ENCODE measurements around the gene FAT3.

FAT3 gene

DNA sequence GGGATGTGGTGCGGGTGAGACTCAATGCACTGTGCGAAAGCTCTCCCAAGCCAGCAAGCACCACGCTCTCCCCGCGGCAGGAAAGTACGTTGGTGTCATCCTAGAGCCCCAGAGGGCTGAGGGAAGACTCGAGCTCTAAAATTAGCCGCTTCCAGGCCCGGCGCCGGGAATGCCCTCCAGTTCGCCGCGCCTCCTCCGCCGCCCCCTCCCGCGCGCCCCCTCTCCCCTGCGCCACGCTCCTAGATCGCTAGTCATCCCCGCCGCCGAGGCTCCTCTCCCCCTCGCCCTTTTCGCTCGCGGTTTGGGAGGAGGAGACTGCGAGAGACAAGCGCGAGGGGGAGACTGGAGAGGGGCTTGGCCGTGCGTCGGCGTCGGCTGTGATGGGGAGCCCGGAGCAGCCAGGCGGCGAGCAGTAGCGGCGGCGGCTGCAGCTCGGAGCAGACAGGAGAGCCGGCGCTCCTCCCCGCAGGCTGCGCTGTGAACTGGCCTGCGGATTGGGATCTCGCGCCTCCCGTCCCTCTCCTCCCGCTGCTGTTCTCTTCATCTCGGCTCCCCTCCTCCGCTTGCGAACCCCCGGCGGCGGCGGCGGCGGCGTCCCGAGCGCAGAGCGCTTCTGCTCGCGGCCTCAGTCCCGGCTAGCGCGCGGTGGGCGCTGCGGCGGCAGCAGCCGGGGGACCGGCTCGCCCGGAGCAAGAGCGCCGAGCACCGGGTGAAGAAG lies at the start of gene FAT3:
FAT3 (plus strand) TSS at position 412 of the 718 bp plus-strand sequence. CDS start 127,295 bp downstream, outside the sequence.
- no peaks in the 10 kb centered on the region for H3K36me3 Mint-ChIP-seq (ENCODE audit: insufficient read depth)
- no peak within 1 kb of the TSS for H3K27ac Mint-ChIP-seq (ENCODE audit: low read depth)
- ATAC-seq (replicated peaks; ENCODE audit: extremely low read depth, poor library complexity, severe bottlenecking) (no peak), DNase-seq (ENCODE audit: low spot score in 2 of 2) (no peak)
- H3K9me3 Mint-ChIP-seq = peaks cover 14% of the 10 kb centered on the region
- no peak within 1 kb of the TSS for H3K4me3 Mint-ChIP-seq
- H3K27me3 Mint-ChIP-seq = peaks cover 38% of the 10 kb centered on the region
- no peaks in the 10 kb centered on the region for H3K4me1 Mint-ChIP-seq

DNA sequence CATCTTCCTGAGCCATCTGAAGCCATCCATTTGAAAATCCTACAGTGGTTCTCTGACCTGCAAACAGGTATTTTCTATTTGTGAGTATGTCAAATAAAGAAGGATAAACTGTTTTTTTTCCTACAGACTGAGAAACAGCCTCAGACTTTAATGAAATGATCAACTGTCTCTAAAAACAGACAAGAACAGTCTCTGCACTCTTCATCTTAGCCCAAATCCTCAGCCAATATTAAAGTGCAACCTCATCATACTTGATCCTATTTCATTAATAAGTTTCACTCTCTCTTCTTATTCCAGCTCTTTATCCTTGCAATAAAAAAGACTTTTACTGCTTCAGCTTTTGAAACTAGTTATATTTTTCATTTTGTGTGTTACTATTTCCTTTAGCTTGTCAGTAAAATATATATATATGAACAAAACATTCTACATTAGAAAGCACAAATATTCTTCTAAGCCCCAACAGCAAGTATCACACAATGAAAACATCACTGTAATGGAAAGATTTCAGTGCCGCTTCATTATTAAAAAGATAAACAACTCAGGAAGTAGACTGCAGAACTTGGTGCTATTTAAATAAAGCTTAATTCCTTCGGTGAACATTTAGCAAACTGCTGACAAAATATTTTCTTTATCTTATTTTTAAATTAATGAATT lies 45.5 kb upstream of the FAT3 start:
- no peak overlapping the region for H3K4me3 Mint-ChIP-seq
- DNase-seq (ENCODE audit: low spot score in 2 of 2) = no peak

DNA sequence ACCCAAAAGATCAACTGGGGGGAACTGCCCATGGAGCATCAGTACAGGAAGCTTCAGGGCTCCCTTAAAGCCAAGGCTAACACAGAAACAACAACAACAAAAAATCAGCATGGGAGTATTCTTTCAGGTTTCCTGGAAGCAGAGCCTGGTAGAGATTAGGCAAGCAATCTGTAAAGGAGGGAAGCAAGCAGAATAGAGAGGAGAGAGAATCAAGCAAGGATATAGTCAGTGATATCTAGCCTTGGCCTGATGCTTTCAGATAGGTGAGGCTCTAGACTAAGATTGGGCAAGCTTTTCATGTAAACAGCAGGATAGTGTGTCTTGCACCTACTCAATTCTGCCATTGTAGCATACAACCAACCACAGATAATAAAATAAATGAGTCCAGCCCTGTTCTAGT lies 44.4 kb upstream of the FAT3 start:
- Mint-ChIP-seq H3K9me3 (peaks cover 12% of the 10 kb centered on the region), H3K27ac (ENCODE audit: low read depth) (no peak overlapping the region), H3K27me3 (no peaks in the 10 kb centered on the region), H3K4me1 (no peaks in the 10 kb centered on the region), H3K36me3 (ENCODE audit: insufficient read depth) (no peaks in the 10 kb centered on the region), H3K4me3 (no peak overlapping the region)
- no peak for ATAC-seq (replicated peaks; ENCODE audit: extremely low read depth, poor library complexity, severe bottlenecking)
- DNase-seq (ENCODE audit: low spot score in 2 of 2) = no peak

More for the DNA sequence above, 45.5 kb upstream of the FAT3 start:
- H3K36me3 Mint-ChIP-seq (ENCODE audit: insufficient read depth) = no peaks in the 10 kb centered on the region
- H3K9me3 Mint-ChIP-seq = peaks cover 12% of the 10 kb centered on the region
- no peak for ATAC-seq (replicated peaks; ENCODE audit: extremely low read depth, poor library complexity, severe bottlenecking)
- no peaks in the 10 kb centered on the region for H3K27me3 Mint-ChIP-seq
- H3K4me1 Mint-ChIP-seq = no peaks in the 10 kb centered on the region
- H3K27ac Mint-ChIP-seq (ENCODE audit: low read depth) = no peak overlapping the region

DNA sequence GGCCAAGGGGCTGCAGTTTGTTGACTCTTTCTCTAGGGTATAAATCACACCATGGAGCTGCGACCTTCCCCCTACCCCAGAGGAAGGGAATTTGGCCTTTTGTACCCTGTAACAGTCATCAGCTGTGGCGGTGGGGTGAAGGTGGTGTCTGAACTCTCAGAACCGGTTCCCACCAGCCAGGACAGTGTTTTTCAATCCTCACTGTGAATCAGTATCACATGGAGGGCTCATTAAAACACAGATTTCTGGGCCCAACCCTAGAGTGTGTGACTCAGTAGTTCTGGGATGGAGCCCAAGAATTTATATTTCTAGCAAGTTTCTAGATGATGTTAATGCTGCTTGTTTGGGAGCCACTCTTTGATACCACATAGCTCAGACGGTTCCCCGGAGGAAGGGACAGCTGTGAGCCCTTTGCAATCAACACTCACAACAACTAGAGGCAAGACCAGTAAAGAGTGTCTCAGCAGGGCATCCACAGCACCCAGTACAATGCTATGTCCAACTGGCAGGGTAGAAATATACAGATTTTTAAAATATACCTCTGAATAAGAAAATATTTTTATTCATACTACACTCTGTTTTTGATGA lies 43.9 kb upstream of the FAT3 start:
- H3K4me1 Mint-ChIP-seq = no peaks in the 10 kb centered on the region
- no peak for ATAC-seq (replicated peaks; ENCODE audit: extremely low read depth, poor library complexity, severe bottlenecking)

GRCh38 chr11:92190535-92191206 lies 33.9 kb upstream of the FAT3 start:
- DNase-seq (ENCODE audit: low spot score in 2 of 2) (no peak), ATAC-seq (replicated peaks; ENCODE audit: extremely low read depth, poor library complexity, severe bottlenecking) (no peak)
- Mint-ChIP-seq H3K27ac (ENCODE audit: low read depth) (no peak overlapping the region), H3K27me3 (no peaks in the 10 kb centered on the region), H3K9me3 (peaks cover 12% of the 10 kb centered on the region), H3K36me3 (ENCODE audit: insufficient read depth) (no peaks in the 10 kb centered on the region), H3K4me3 (no peak overlapping the region), H3K4me1 (no peaks in the 10 kb centered on the region)

More for the DNA sequence above, 43.9 kb upstream of the FAT3 start:
- H3K9me3 Mint-ChIP-seq = peaks cover 12% of the 10 kb centered on the region
- H3K27ac Mint-ChIP-seq (ENCODE audit: low read depth) = no peak overlapping the region
- no peaks in the 10 kb centered on the region for H3K36me3 Mint-ChIP-seq (ENCODE audit: insufficient read depth)
- H3K4me3 Mint-ChIP-seq = no peak overlapping the region
- no peak for DNase-seq (ENCODE audit: low spot score in 2 of 2)
- H3K27me3 Mint-ChIP-seq = no peaks in the 10 kb centered on the region

GRCh38 chr11:92192141-92192540 lies 32.5 kb upstream of the FAT3 start:
- H3K4me3 Mint-ChIP-seq = no peak overlapping the region
- no peak for ATAC-seq (replicated peaks; ENCODE audit: extremely low read depth, poor library complexity, severe bottlenecking)

GRCh38 chr11:92198268-92198667 lies 26.4 kb upstream of the FAT3 start:
- no peaks in the 10 kb centered on the region for H3K4me1 Mint-ChIP-seq
- peaks cover 21% of the 10 kb centered on the region for H3K9me3 Mint-ChIP-seq
- H3K27me3 Mint-ChIP-seq = no peaks in the 10 kb centered on the region
- H3K36me3 Mint-ChIP-seq (ENCODE audit: insufficient read depth) = no peaks in the 10 kb centered on the region
- no peak for DNase-seq (ENCODE audit: low spot score in 2 of 2)
- H3K27ac Mint-ChIP-seq (ENCODE audit: low read depth) = no peak overlapping the region
- no peak for ATAC-seq (replicated peaks; ENCODE audit: extremely low read depth, poor library complexity, severe bottlenecking)
- H3K4me3 Mint-ChIP-seq = no peak overlapping the region

More at GRCh38 chr11:92192141-92192540, 32.5 kb upstream of the FAT3 start:
- Mint-ChIP-seq H3K36me3 (ENCODE audit: insufficient read depth) (no peaks in the 10 kb centered on the region), H3K4me1 (no peaks in the 10 kb centered on the region), H3K27me3 (no peaks in the 10 kb centered on the region), H3K9me3 (peaks cover 14% of the 10 kb centered on the region), H3K27ac (ENCODE audit: low read depth) (no peak overlapping the region)
- DNase-seq (ENCODE audit: low spot score in 2 of 2) = no peak

DNA sequence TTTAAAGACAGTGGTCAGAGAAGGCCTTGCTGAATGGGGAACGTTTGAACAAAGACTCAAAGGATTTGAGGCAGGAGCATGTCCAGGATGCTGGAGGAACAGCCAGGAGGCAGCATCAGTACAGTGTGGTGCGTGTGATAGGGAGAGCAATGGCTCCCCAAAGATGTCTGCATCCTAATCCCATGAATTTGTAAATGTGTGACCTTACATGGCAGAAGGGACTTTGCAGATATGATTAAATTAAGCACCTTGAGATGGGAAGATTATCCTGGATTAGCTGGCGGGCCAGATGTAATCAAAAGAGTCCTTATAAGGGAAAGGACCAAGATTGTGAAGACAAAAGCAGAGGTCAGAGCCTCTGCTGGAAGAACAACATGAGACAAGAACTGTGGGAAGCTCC lies 24.6 kb upstream of the FAT3 start:
- DNase-seq (ENCODE audit: low spot score in 2 of 2) = no peak
- no peaks in the 10 kb centered on the region for H3K4me1 Mint-ChIP-seq
- no peaks in the 10 kb centered on the region for H3K36me3 Mint-ChIP-seq (ENCODE audit: insufficient read depth)
- no peak for ATAC-seq (replicated peaks; ENCODE audit: extremely low read depth, poor library complexity, severe bottlenecking)
- H3K4me3 Mint-ChIP-seq = no peak overlapping the region
- peaks cover 21% of the 10 kb centered on the region for H3K9me3 Mint-ChIP-seq
- H3K27ac Mint-ChIP-seq (ENCODE audit: low read depth) = no peak overlapping the region
- no peaks in the 10 kb centered on the region for H3K27me3 Mint-ChIP-seq

DNA sequence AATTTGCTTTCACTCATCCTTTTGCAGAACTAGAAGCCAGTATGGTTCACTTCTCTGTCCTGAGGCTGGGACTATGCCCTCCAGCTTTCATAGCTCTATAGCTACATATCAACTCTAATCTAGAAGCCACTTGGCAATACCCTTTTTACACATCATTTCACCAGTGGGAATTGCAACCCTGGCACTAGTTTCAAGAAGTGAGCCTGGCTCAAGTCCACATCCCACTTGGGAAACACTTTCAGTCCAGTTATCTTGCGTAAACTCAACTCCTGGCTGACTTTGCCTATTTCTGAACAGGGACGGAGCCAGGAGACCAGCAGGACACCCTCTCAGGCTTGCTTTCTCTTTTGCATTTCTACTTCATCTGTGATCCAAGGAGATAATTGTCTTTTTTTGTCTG lies 19.9 kb upstream of the FAT3 start:
- Mint-ChIP-seq H3K4me1 (no peaks in the 10 kb centered on the region), H3K27ac (ENCODE audit: low read depth) (no peak overlapping the region), H3K36me3 (ENCODE audit: insufficient read depth) (no peaks in the 10 kb centered on the region), H3K9me3 (peaks cover 13% of the 10 kb centered on the region), H3K27me3 (no peaks in the 10 kb centered on the region), H3K4me3 (no peak overlapping the region)
- DNase-seq (ENCODE audit: low spot score in 2 of 2) (no peak), ATAC-seq (replicated peaks; ENCODE audit: extremely low read depth, poor library complexity, severe bottlenecking) (no peak)

- no peak for ATAC-seq (replicated peaks; ENCODE audit: extremely low read depth, poor library complexity, severe bottlenecking)
- Mint-ChIP-seq H3K27ac (ENCODE audit: low read depth) (no peak overlapping the region), H3K4me3 (no peak overlapping the region), H3K9me3 (peaks cover 5% of the 10 kb centered on the region), H3K4me1 (no peaks in the 10 kb centered on the region), H3K27me3 (no peaks in the 10 kb centered on the region), H3K36me3 (ENCODE audit: insufficient read depth) (no peaks in the 10 kb centered on the region)
- DNase-seq (ENCODE audit: low spot score in 2 of 2) = no peak
Observed at GRCh38 chr11:92206441-92206840, 18.2 kb upstream of the FAT3 start.

DNA sequence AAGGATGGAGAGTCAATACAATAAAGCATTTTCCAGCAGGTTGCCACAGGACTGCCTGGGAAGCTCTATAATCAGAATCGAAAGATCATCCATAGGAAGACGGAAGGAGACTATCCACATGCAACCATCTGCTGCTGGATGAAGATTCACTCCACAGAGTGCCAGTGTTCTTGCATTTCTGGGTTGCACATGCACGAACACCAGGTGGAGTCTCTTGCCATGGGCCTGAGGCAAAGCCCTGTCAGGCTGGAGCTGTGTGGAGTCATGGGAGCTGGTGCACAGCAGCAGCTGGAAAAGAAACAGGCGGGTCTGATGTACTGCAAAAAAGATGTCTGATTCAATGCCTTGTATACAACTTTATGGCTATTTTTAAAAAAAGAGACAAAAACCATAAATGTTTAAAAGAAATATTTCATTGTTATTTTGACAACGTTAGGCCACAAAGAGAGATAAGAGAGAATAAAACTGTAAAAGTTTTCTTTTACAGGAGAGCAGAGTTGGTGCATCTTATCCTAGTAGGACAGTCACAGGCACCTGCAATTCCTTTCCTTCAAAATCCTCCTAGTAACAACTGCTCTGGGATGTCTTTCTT lies 12.9 kb upstream of the FAT3 start:
- Mint-ChIP-seq H3K27me3 (no peaks in the 10 kb centered on the region), H3K4me3 (no peak overlapping the region), H3K27ac (ENCODE audit: low read depth) (no peak overlapping the region), H3K9me3 (peaks cover 6% of the 10 kb centered on the region), H3K36me3 (ENCODE audit: insufficient read depth) (no peaks in the 10 kb centered on the region), H3K4me1 (no peaks in the 10 kb centered on the region)
- DNase-seq (ENCODE audit: low spot score in 2 of 2) = no peak
- no peak for ATAC-seq (replicated peaks; ENCODE audit: extremely low read depth, poor library complexity, severe bottlenecking)

DNA sequence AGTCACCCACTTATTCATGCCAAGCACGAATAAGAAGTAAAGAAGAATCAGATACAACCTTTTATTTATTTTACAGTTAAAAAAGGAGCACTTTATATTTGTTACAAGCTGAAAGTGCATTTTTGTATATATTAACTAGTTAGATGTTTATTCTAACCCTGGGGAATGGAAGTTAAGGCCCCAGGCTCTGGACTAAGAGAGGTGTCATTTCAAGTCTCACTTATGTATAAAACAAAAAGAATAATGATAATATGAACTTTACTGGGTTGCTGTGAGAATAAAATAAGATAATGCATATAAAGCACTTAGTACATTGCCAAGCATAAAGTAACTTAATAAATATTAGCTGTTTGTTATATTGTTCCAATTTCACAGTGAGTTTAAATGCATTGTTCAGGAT lies 12.1 kb upstream of the FAT3 start:
- peaks cover 6% of the 10 kb centered on the region for H3K9me3 Mint-ChIP-seq
- H3K27ac Mint-ChIP-seq (ENCODE audit: low read depth) = no peak overlapping the region
- H3K36me3 Mint-ChIP-seq (ENCODE audit: insufficient read depth) = no peaks in the 10 kb centered on the region
- DNase-seq (ENCODE audit: low spot score in 2 of 2) (no peak), ATAC-seq (replicated peaks; ENCODE audit: extremely low read depth, poor library complexity, severe bottlenecking) (no peak)
- H3K4me3 Mint-ChIP-seq = no peak overlapping the region
- H3K27me3 Mint-ChIP-seq = no peaks in the 10 kb centered on the region
- no peaks in the 10 kb centered on the region for H3K4me1 Mint-ChIP-seq
